ENCODE data around the gene PTPRK.

PTPRK gene

DNA sequence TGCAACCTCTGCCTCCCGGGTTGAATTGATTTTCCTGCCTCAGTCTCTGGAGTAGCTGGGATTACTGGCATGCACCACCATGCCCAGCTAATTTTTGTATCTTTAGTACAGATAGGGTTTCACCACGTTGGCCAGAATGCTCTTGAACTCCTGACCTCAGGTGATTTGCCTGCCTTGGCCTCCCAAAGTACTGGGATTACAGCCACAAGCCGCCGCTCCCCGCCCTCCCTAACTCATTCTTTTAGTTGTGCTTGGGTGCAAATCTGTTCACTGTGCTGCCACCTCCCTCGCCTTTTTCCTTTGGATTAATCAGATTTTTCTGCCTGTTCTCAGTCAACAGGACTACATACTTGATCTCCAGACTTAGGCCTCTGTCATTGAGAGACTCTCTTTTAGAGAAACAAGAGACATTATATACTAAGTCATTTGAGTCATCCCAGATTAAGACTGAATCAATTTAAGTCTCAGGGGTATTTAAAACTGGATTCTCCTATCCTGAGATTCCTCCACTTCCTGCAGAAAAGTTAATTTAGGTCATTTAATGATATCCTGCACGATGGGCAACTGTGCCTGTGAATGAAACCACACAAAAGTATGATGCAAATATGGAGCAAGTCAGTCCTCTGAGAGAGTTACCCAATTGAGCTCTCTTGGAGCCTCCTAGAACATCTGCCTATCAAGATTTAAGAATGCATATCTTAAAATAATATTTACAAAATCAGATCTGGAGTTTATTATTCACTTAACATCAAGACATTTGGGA, 483.4 kb downstream of the PTPRK start:
- no peak for TF ChIP-seq EZH2 (IDR thresholded peaks at IDR 0.05; ENCODE audit: borderline replicate concordance, low read length)
- TF ChIP-seq, protein P1, sequence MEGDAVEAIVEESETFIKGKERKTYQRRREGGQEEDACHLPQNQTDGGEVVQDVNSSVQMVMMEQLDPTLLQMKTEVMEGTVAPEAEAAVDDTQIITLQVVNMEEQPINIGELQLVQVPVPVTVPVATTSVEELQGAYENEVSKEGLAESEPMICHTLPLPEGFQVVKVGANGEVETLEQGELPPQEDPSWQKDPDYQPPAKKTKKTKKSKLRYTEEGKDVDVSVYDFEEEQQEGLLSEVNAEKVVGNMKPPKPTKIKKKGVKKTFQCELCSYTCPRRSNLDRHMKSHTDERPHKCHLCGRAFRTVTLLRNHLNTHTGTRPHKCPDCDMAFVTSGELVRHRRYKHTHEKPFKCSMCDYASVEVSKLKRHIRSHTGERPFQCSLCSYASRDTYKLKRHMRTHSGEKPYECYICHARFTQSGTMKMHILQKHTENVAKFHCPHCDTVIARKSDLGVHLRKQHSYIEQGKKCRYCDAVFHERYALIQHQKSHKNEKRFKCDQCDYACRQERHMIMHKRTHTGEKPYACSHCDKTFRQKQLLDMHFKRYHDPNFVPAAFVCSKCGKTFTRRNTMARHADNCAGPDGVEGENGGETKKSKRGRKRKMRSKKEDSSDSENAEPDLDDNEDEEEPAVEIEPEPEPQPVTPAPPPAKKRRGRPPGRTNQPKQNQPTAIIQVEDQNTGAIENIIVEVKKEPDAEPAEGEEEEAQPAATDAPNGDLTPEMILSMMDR (IDR thresholded peaks at IDR 0.05; ENCODE audit: low read length): no peak
- no peak overlapping the region for H2AFZ ChIP-seq (ENCODE audit: low read length)
- H3K4me1 ChIP-seq (ENCODE audit: insufficient read depth, low read length, severe bottlenecking): no peaks in the 10 kb centered on the region
- H3K79me2 ChIP-seq (ENCODE audit: insufficient read depth, low read length): no peaks in the 10 kb centered on the region
- no peak overlapping the region for H3K4me2 ChIP-seq (ENCODE audit: low read length)
- H3K9me3 ChIP-seq (ENCODE audit: low read length): no peaks in the 10 kb centered on the region
- H3K4me3 ChIP-seq (ENCODE audit: low read depth, low read length, poor library complexity, severe bottlenecking): no peak overlapping the region
- no peaks in the 10 kb centered on the region for H3F3A ChIP-seq (ENCODE audit: insufficient read depth, low read length)
- H3K9me2 ChIP-seq (ENCODE audit: low read depth, low read length): no peaks in the 10 kb centered on the region
- no peaks in the 10 kb centered on the region for H3K27me3 ChIP-seq (ENCODE audit: insufficient read depth, low read length)
- no peaks in the 10 kb centered on the region for H3K36me3 ChIP-seq (ENCODE audit: insufficient read depth, low read length)
- H4K20me1 ChIP-seq (ENCODE audit: insufficient read depth, low read length): no peaks in the 10 kb centered on the region
- no peak overlapping the region for H3K9ac ChIP-seq (ENCODE audit: low read length)
- no peak overlapping the region for H3K27ac ChIP-seq (ENCODE audit: low read depth, low read length, poor library complexity, severe bottlenecking)

DNA sequence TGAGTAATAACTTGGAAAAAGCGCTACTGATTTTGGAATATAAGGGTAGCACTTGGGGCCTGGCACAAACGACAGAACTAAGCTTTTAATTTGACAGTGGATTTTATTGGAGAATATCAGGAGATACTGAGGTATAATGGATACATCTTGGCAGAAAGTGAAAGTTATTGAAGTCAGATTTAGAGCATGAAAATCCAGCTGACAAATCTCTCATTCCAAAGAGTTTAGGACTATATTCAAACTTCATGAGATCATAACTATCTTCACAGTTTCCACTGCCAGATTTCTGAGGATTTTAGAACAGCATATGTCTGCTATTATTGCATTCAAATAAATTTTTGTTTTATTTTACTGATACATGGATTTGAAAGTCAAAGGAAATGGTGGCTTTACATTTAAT, 487.2 kb downstream of the PTPRK start:
- Histone ChIP-seq H3K9ac (ENCODE audit: low read length) (no peak overlapping the region), H2AFZ (ENCODE audit: low read length) (no peak overlapping the region), H3K27me3 (ENCODE audit: insufficient read depth, low read length) (0 out of 2 replicates have a peak, but pooled peaks cover 3% of the 10 kb centered on the region), H3K4me3 (ENCODE audit: low read depth, low read length, poor library complexity, severe bottlenecking) (no peak overlapping the region), H3K36me3 (ENCODE audit: insufficient read depth, low read length) (no peaks in the 10 kb centered on the region), H3K9me3 (ENCODE audit: low read length) (no peaks in the 10 kb centered on the region), H3K27ac (ENCODE audit: low read depth, low read length, poor library complexity, severe bottlenecking) (no peak overlapping the region), H3F3A (ENCODE audit: insufficient read depth, low read length) (no peaks in the 10 kb centered on the region), H4K20me1 (ENCODE audit: insufficient read depth, low read length) (no peaks in the 10 kb centered on the region), H3K9me2 (ENCODE audit: low read depth, low read length) (no peaks in the 10 kb centered on the region), H3K79me2 (ENCODE audit: insufficient read depth, low read length) (no peaks in the 10 kb centered on the region), H3K4me2 (ENCODE audit: low read length) (no peak overlapping the region), H3K4me1 (ENCODE audit: insufficient read depth, low read length, severe bottlenecking) (no peaks in the 10 kb centered on the region)
- no peak for TF ChIP-seq EZH2 (IDR thresholded peaks at IDR 0.05; ENCODE audit: borderline replicate concordance, low read length)
- TF ChIP-seq, protein P1 (IDR thresholded peaks at IDR 0.05; ENCODE audit: low read length): no peak

DNA sequence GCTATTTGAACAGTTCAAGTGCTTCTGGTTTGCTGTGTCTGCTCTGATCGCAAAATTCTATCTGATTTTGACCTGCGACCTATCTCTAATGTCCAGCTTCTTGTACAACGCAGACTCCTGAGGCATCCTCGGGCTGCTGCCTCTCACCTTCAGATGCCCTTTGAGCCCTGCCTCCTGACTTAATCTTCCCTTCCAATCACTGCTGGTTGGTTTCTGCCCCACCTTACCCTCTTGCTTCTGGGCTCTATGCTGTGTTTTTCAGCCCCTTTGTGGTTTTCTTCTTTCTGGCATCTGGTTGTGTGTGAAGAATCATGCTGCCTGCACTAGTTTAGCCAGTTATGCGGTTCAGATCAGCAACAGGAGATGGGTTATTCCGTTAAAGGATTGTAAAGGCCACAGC, 488.4 kb downstream of the PTPRK start:
- Histone ChIP-seq H3K36me3 (ENCODE audit: insufficient read depth, low read length) (no peaks in the 10 kb centered on the region), H3K9me3 (ENCODE audit: low read length) (no peaks in the 10 kb centered on the region), H3K4me1 (ENCODE audit: insufficient read depth, low read length, severe bottlenecking) (no peaks in the 10 kb centered on the region), H2AFZ (ENCODE audit: low read length) (no peak overlapping the region), H3K4me3 (ENCODE audit: low read depth, low read length, poor library complexity, severe bottlenecking) (no peak overlapping the region), H3K4me2 (ENCODE audit: low read length) (no peak overlapping the region), H4K20me1 (ENCODE audit: insufficient read depth, low read length) (no peaks in the 10 kb centered on the region), H3K27ac (ENCODE audit: low read depth, low read length, poor library complexity, severe bottlenecking) (no peak overlapping the region), H3K27me3 (ENCODE audit: insufficient read depth, low read length) (0 out of 2 replicates have a peak, but pooled peaks cover 3% of the 10 kb centered on the region), H3K9ac (ENCODE audit: low read length) (no peak overlapping the region), H3K79me2 (ENCODE audit: insufficient read depth, low read length) (no peaks in the 10 kb centered on the region), H3K9me2 (ENCODE audit: low read depth, low read length) (no peaks in the 10 kb centered on the region), H3F3A (ENCODE audit: insufficient read depth, low read length) (no peaks in the 10 kb centered on the region)
- no peak for TF ChIP-seq EZH2 (IDR thresholded peaks at IDR 0.05; ENCODE audit: borderline replicate concordance, low read length)
- TF ChIP-seq, protein P1 (IDR thresholded peaks at IDR 0.05; ENCODE audit: low read length): no peak
